Body of pancreas (tissue), 4 donors: ENCODE measurements around the gene SLC12A4. TPM values are rescaled to one million over a fixed set of nuclear protein-coding genes. Genes with fewer than 3 reads are reported as not detected.

Experiments
- ATAC-seq: fragments of 150-250 bp; one replicate; pipeline ENCODE4 v1.9.1; 2016
- DNase-seq, 4 donors: peaks; one replicate each; pipeline ENCODE4 v3.0.0-alpha.2; 2019
- H3K27ac ChIP-seq, 4 donors: fragments of 200-600 bp; sonication (generic); 1 replicate in 3 of 4; 2 replicates in 1 of 4; pipeline versions ENCODE4 v1.5.1 to v1.6.1; 2016 to 2019; ENCODE audit warnings: mild to moderate bottlenecking in 1 of 4, mixed read lengths in 1 of 4, moderate library complexity in 1 of 4
- H3K27me3 ChIP-seq, 2 donors: fragments of 200-600 bp; sonication (generic); one replicate each; pipeline ENCODE4 v1.6.0; 2016; ENCODE audit warnings: mild to moderate bottlenecking in 1 of 2
- H3K36me3 ChIP-seq, 2 donors: fragments of 200-600 bp; sonication (generic); replicated peaks in 1 of 2; 2 replicates each; pipeline ENCODE4 v1.5.1; 2016; ENCODE audit warnings: low read depth in 2 of 2; ENCODE audit not compliant: insufficient read depth in 1 of 2
- H3K4me1 ChIP-seq: fragments of 200-600 bp; sonication (generic); one replicate; pipeline ENCODE4 v1.6.0; 2016
- H3K4me3 ChIP-seq, 2 donors: fragments of 200-600 bp; sonication (generic); 1 replicate in 1 of 2; 2 replicates in 1 of 2; pipeline ENCODE4 v1.5.1; 2016 to 2019
- H3K9me3 ChIP-seq, 3 donors: fragments of 200-600 bp; sonication (generic); 1 replicate in 2 of 3; 2 replicates in 1 of 3; pipeline ENCODE4 v1.5.1; 2016
- CTCF ChIP-seq, 7 experiments: fragments of 450-650 bp in 4 of 7; fragments of 200-600 bp in 3 of 7; sonication (generic) in 3 of 7; IDR thresholded peaks; one replicate each; pipeline ENCODE4 v1.5.1; 2016 to 2019; ENCODE audit warnings: antibody characterized with exemption in 7 of 7
- POLR2A ChIP-seq, 3 donors: fragments of 450-650 bp; IDR thresholded peaks; one replicate each; pipeline ENCODE4 v1.6.1; 2016; ENCODE audit warnings: antibody characterized with exemption in 3 of 3, mild to moderate bottlenecking in 2 of 3
- WGBS, 2 donors: methylation state at CpG; one replicate each; pipeline ENCODE4 v1.1.5; 2017; 5-methylcytosine and 5-hydroxymethylcytosine counted together
- intact Hi-C: fragments of 100-400 bp; cut with DNase I; formaldehyde crosslinking; loops from one replicate; pipeline ENCODE4 v1.15.1; 2023
- total RNA-seq, 2 donors: library from RNA; depleted of rRNA; stranded (reverse); fragments of >200 nt; gene quantifications; one replicate each; pipeline ENCODE4 v1.1.0, GENCODE V29; 2016

Gene SLC12A4
- total RNA-seq, 2 donors from 2014 or later, result 23.3 to 61.3 TPM

GRCh38 chr16:67988675-67989074 is 20.2 kb upstream of the SLC12A4 start:
- H3K4me1 ChIP-seq, result peaks cover 12% of the 10 kb centered on the region
- H3K36me3 ChIP-seq, result no peaks in the 10 kb centered on the region
- no peak for TF ChIP-seq CTCF (IDR thresholded peaks at IDR 0.05)
- no peak for TF ChIP-seq POLR2A (IDR thresholded peaks at IDR 0.05)
- 65 to 89% methylated on average over 3 of the region's 3 CpGs for WGBS, 2 donors
- H3K27ac ChIP-seq, result no peak overlapping the region
- no peaks in the 10 kb centered on the region for H3K9me3 ChIP-seq
- DNase-seq, result no peak
- no peak for ATAC-seq
- intact Hi-C loops, result no loop called here
- H3K4me3 ChIP-seq, result no peak overlapping the region
- no peaks in the 10 kb centered on the region for H3K27me3 ChIP-seq

- intact Hi-C loops, result no loop called here
- TF ChIP-seq POLR2A (IDR thresholded peaks at IDR 0.05) (no peak), CTCF (IDR thresholded peaks at IDR 0.05) (no peak)
- peaks cover 3% of the 10 kb centered on the region for H3K4me1 ChIP-seq
- peak overlapping the region in 1 of 4 donors; percentile 33 for H3K27ac ChIP-seq
- no peaks in the 10 kb centered on the region for H3K27me3 ChIP-seq
- no peak overlapping the region for H3K4me3 ChIP-seq
- WGBS, 2 donors, result 72 to 79% methylated on average over 9 to 11 of the region's 11 CpGs
- H3K9me3 ChIP-seq, result no peaks in the 10 kb centered on the region
- H3K36me3 ChIP-seq, result no peaks in the 10 kb centered on the region
- DNase-seq, result peak in 1 of 4 donors; percentile 13
- peak; percentile 42 for ATAC-seq
Observed at GRCh38 chr16:67987460-67988160, 19.2 kb upstream of the SLC12A4 start.

GRCh38 chr16:67986949-67987348 is 18.5 kb upstream of the SLC12A4 start:
- Histone ChIP-seq H3K4me1 (peaks cover 3% of the 10 kb centered on the region), H3K27ac (no peak overlapping the region), H3K36me3 (no peaks in the 10 kb centered on the region), H3K9me3 (no peaks in the 10 kb centered on the region), H3K27me3 (no peaks in the 10 kb centered on the region), H3K4me3 (no peak overlapping the region)
- DNase-seq, result no peak
- 81 to 90% methylated on average over 5 of the region's 5 CpGs for WGBS, 2 donors
- intact Hi-C loops, result no loop called here
- TF ChIP-seq POLR2A (IDR thresholded peaks at IDR 0.05) (no peak), CTCF (IDR thresholded peaks at IDR 0.05) (no peak)
- no peak for ATAC-seq

- no peaks in the 10 kb centered on the region for H3K9me3 ChIP-seq
- H3K4me3 ChIP-seq, result no peak overlapping the region
- H3K4me1 ChIP-seq, result peaks cover 3% of the 10 kb centered on the region
- H3K27me3 ChIP-seq, result no peaks in the 10 kb centered on the region
- WGBS, 2 donors, result 92 to 97% methylated on average over 25 to 45 of the region's 49 CpGs
- ATAC-seq, result no peak
- no peaks in the 10 kb centered on the region for H3K36me3 ChIP-seq
- TF ChIP-seq POLR2A (IDR thresholded peaks at IDR 0.05), result no peak
- intact Hi-C loops, result no loop called here
- H3K27ac ChIP-seq, result no peak overlapping the region
- DNase-seq, result no peak
Observed at GRCh38 chr16:67982011-67982696, 13.7 kb upstream of the SLC12A4 start.

GRCh38 chr16:67979955-67980678 is 11.7 kb upstream of the SLC12A4 start, which contains the start of gene DPEP3:
DPEP3 (minus strand) TSS chr16:67980499; CDS start chr16:67980380, 119 bp downstream.
- no peak for ATAC-seq

More at GRCh38 chr16:67979955-67980678, 11.7 kb upstream of the SLC12A4 start, which contains the start of gene DPEP3:
- TF ChIP-seq CTCF (IDR thresholded peaks at IDR 0.05) (peak in 3 of 7 experiments; percentile 9 to 21 (median 19)), POLR2A (IDR thresholded peaks at IDR 0.05) (no peak)
- Histone ChIP-seq H3K4me3 (no peak within 1 kb of the TSS), H3K4me1 (peaks cover 3% of the 10 kb centered on the region), H3K27me3 (no peaks in the 10 kb centered on the region), H3K27ac (no peak within 1 kb of the TSS), H3K36me3 (no peaks in the 10 kb centered on the region), H3K9me3 (no peaks in the 10 kb centered on the region)
- intact Hi-C loops, result no loop called here
- DNase-seq, result no peak
- WGBS, 2 donors, result 54 to 70% methylated on average over 14 to 42 of the region's 62 CpGs
